ENCODE data around the gene BIN2.
A peak's percentile ranks its signal among the peaks of the same experiment; 100 is the strongest.

The BIN2 gene

GRCh38 chr12:51254536-51254935, 69.4 kb downstream of the BIN2 start:
- DNase-seq (ENCODE audit: low read depth), result no peak

- DNase-seq (ENCODE audit: low read depth), result no peak
Measured at GRCh38 chr12:51253276-51253675, 70.7 kb downstream of the BIN2 start.

GRCh38 chr12:51247523-51248206, 76.3 kb downstream of the BIN2 start:
- no peak for DNase-seq (ENCODE audit: low read depth)

GRCh38 chr12:51246254-51246853, 77.6 kb downstream of the BIN2 start:
- no peak for DNase-seq (ENCODE audit: low read depth)

GRCh38 chr12:51245476-51246253, 78.3 kb downstream of the BIN2 start:
- DNase-seq (ENCODE audit: low read depth), result no peak

GRCh38 chr12:51244269-51244668, 79.7 kb downstream of the BIN2 start:
- no peak for DNase-seq (ENCODE audit: low read depth)

GRCh38 chr12:51242876-51243275, 81.1 kb downstream of the BIN2 start:
- no peak for DNase-seq (ENCODE audit: low read depth)

GRCh38 chr12:51242120-51242519, 81.9 kb downstream of the BIN2 start:
- DNase-seq (ENCODE audit: low read depth), result no peak

GRCh38 chr12:51240971-51241370, 83.0 kb downstream of the BIN2 start:
- no peak for DNase-seq (ENCODE audit: low read depth)

- DNase-seq (ENCODE audit: low read depth), result peak; percentile 92
Measured at GRCh38 chr12:51238510-51239334, 85.3 kb downstream of the BIN2 start, which contains the start of gene DAZAP2. Gene DAZAP2 (plus strand): TSS chr12:51238826. CDS start chr12:51238908, 82 bp downstream.

- no peak for DNase-seq (ENCODE audit: low read depth)
Measured at GRCh38 chr12:51238037-51238509, 85.9 kb downstream of the BIN2 start.

- DNase-seq (ENCODE audit: low read depth), result no peak
Measured at GRCh38 chr12:51234530-51234929, 89.4 kb downstream of the BIN2 start.

GRCh38 chr12:51232642-51233041, 91.3 kb downstream of the BIN2 start:
- no peak for DNase-seq (ENCODE audit: low read depth)
